BLaER1 treated with 17β-estradiol and CSF1 and Interleukin-3, amounts not matched to agents 10 nM and 100 nM (cell line): ENCODE measurements around the gene SLFN5.

ENCODE experiments used
- H3K27ac ChIP-seq, 11 experiments: shearing (Covaris generic); formaldehyde crosslinking; 2 replicates each; pipeline ENCODE4 v1.8.1; 2022
- H3K27me3 ChIP-seq, 11 experiments: shearing (Covaris generic); formaldehyde crosslinking; 2 replicates each; pipeline ENCODE4 v1.8.1; 2022
- H3K36me3 ChIP-seq, 11 experiments: shearing (Covaris generic); formaldehyde crosslinking; 2 replicates each; pipeline ENCODE4 v1.8.1; 2022
- H3K4me1 ChIP-seq, 10 experiments: shearing (Covaris generic); formaldehyde crosslinking; 2 replicates each; pipeline ENCODE4 v1.8.1; 2022
- H3K4me2 ChIP-seq, 11 experiments: shearing (Covaris generic); formaldehyde crosslinking; 2 replicates each; pipeline ENCODE4 v1.8.1; 2022
- H3K4me3 ChIP-seq, 10 experiments: shearing (Covaris generic); formaldehyde crosslinking; 2 replicates each; pipeline ENCODE4 v1.8.1; 2022
- H3K9ac ChIP-seq, 11 experiments: shearing (Covaris generic); formaldehyde crosslinking; 2 replicates each; pipeline ENCODE4 v1.8.1; 2022
- H3K9me3 ChIP-seq, 11 experiments: shearing (Covaris generic); formaldehyde crosslinking; replicated peaks in 1 of 11; 2 replicates each; pipeline ENCODE4 v1.8.1; 2022
- H4K20me1 ChIP-seq, 11 experiments: shearing (Covaris generic); formaldehyde crosslinking; 2 replicates each; pipeline ENCODE4 v1.8.1; 2022
- Cebpa-rat ChIP-seq, 11 experiments: shearing (Covaris generic); IDR thresholded peaks; 2 replicates each; pipeline ENCODE4 v1.8.1; 2022

The SLFN5 gene

DNA sequence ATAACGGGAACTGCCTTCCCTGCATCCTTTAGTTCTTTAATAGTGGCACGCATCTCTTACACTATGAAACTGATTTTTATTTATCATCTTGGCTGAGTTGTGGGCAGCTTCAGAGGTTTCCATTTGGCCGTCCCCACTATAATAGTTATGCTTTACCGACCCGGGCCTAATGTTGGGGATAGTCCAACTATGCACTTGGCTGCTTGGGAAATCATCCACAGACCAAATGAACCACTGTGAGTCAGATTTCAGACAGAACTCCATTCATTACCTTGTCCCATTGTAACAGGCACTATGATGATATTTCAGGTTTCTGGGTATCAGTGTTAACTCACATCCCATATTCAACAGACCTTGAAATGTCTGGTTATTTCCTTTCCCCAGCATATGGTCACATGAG lies 6.1 kb upstream of the SLFN5 start:
- Histone ChIP-seq H3K27ac (no peak overlapping the region), H3K9ac (no peak overlapping the region), H3K4me2 (peak overlapping the region; percentile 10 to 56 (median 35); a peak in 19 of 22 replicates), H3K36me3 (no peaks in the 10 kb centered on the region), H3K4me1 (peaks cover 18 to 40% (median 21%) of the 10 kb centered on the region in 10 experiments), H3K27me3 (peaks cover 0 to 50% (median 0%) of the 10 kb centered on the region in 11 experiments; a peak in 5 of 22 replicates), H3K9me3 (no peaks in the 10 kb centered on the region), H4K20me1 (no peaks in the 10 kb centered on the region; a peak in 1 of 22 replicates), H3K4me3 (no peak overlapping the region)
- TF ChIP-seq Cebpa-rat (IDR thresholded peaks at IDR 0.05), result no peak

DNA sequence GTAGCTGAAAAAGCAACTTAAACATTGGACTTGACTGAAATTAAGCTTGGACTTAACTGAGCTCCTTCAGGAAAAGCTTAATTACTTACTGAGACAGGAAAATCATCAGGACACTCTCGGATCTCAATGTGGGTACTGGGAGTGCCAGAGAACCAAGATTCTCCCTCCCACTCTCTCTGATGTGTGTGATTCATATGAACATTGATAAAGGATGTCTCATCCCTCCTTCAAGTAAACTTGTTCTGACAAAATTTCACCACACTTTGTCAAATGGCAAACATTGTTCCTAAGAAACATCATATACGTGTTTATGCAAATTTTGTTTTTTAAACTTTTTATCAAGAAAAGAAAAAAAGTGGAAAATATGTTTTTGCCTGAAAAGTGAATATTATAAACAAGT lies 4.1 kb upstream of the SLFN5 start:
- no peak for TF ChIP-seq Cebpa-rat (IDR thresholded peaks at IDR 0.05)
- no peak overlapping the region for H3K4me2 ChIP-seq
- H3K27me3 ChIP-seq, result peaks cover 0 to 61% (median 0%) of the 10 kb centered on the region in 11 experiments; a peak in 6 of 22 replicates
- H3K27ac ChIP-seq, result no peak overlapping the region
- no peaks in the 10 kb centered on the region for H3K9me3 ChIP-seq
- no peaks in the 10 kb centered on the region; a peak in 1 of 22 replicates for H4K20me1 ChIP-seq
- H3K4me3 ChIP-seq, result no peak overlapping the region
- no peak overlapping the region for H3K9ac ChIP-seq
- peaks cover 28 to 47% (median 34%) of the 10 kb centered on the region in 10 experiments for H3K4me1 ChIP-seq
- no peaks in the 10 kb centered on the region for H3K36me3 ChIP-seq

- no peak for TF ChIP-seq Cebpa-rat (IDR thresholded peaks at IDR 0.05)
- H3K27ac ChIP-seq, result no peak overlapping the region
Observed at GRCh38 chr17:35239823-35240222, 3.0 kb upstream of the SLFN5 start.

DNA sequence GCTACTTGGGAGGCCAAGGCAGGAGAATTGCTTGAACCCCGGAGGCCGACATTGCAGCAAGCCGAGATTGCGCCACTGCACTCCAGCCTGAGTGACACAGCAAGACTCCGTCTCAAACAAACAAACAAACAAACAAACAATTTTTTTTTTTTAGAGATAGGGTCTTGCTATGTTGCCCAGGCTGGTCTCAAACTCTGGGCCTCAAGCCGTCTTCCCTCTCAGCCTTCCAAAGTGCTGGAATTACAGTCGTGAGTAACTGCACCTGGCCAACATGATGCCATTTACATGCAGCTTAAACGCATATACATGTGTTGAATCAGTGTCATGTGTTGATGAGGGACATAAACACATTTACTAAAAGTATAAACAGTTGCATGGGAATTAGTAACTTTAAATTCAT lies 2.0 kb upstream of the SLFN5 start:
- peaks cover 46 to 64% (median 53%) of the 10 kb centered on the region in 10 experiments for H3K4me1 ChIP-seq
- H3K9ac ChIP-seq, result no peak overlapping the region
- no peaks in the 10 kb centered on the region for H3K9me3 ChIP-seq
- H3K4me2 ChIP-seq, result peak overlapping the region in 7 of 11 experiments; percentile 85 to 97 (median 96); a peak in 11 of 22 replicates
- H3K27me3 ChIP-seq, result peaks cover 0 to 58% (median 0%) of the 10 kb centered on the region in 11 experiments; a peak in 6 of 22 replicates
- H3K36me3 ChIP-seq, result no peaks in the 10 kb centered on the region; a peak in 1 of 22 replicates
- TF ChIP-seq Cebpa-rat (IDR thresholded peaks at IDR 0.05), result no peak
- no peak overlapping the region for H3K4me3 ChIP-seq
- no peak overlapping the region for H3K27ac ChIP-seq
- peaks cover 0 to 13% (median 0%) of the 10 kb centered on the region in 11 experiments; a peak in 6 of 22 replicates for H4K20me1 ChIP-seq

More at GRCh38 chr17:35239823-35240222, 3.0 kb upstream of the SLFN5 start:
- Histone ChIP-seq H3K4me2 (peak overlapping the region in 3 of 11 experiments; percentile 34 to 96 (median 94); a peak in 5 of 22 replicates), H4K20me1 (peaks cover 0 to 2% (median 0%) of the 10 kb centered on the region in 11 experiments; a peak in 4 of 22 replicates), H3K27me3 (peaks cover 0 to 62% (median 0%) of the 10 kb centered on the region in 11 experiments; a peak in 6 of 22 replicates), H3K4me1 (peaks cover 37 to 57% (median 44%) of the 10 kb centered on the region in 10 experiments), H3K9ac (no peak overlapping the region), H3K9me3 (no peaks in the 10 kb centered on the region), H3K36me3 (no peaks in the 10 kb centered on the region), H3K4me3 (no peak overlapping the region)

DNA sequence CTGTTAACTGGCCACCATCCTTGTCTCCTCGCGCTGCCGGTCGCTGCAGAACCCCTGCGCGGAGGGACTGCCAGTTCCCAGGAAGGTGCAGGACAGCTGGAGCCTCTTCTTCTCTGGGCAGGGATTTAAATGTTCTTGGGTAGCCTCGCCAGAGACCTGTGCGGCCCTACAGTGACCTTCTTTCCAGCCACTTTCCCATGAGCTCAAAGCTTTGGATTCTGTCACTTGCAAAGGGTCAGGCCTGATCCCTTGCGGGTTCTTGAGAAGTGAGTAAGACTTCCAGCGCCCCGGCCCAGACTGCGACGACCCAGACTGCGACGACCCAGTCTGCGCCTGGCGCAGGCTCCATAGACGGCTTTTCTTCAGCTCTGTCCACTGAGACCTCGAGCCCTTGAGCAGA lies 1.4 kb upstream of the SLFN5 start:
- Histone ChIP-seq H3K4me3 (peak overlapping the region; percentile 70 to 93 (median 78); a peak in 18 of 20 replicates), H4K20me1 (peaks cover 0 to 19% (median 0%) of the 10 kb centered on the region in 11 experiments; a peak in 7 of 22 replicates)

DNA sequence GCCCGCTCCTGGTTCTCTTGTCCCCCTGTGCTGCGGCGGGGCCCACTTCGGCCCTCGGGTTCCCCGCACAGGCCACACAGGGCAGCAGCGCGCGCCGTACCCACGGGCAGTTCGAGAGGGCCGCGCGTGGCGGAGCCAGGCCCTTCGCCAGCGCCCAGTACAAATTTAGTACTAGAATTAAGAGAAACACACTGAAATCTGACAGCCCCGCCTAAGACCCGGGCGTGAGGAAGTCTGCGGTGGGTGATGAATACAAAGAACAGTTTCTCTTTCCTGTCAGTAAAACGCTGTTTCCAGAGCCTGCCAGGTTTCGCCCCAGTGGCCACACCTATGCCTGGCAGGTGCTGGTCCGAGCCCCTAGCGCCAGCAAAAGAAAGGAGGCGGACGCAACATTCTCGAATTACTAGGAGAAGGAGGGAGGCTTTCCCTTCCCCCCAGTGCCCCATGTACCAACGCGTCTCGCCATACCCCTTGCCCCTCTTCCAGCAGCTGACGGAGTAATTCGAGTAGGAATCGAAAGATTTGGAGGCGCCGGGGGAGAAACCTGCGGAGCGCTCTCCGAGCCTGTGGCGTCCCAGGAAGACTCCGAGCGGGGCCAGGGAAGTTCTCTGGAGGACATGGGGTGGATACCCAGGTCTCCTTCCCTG lies 591 bp upstream of the SLFN5 start:
- Histone ChIP-seq H3K4me3 (peak overlapping the region; percentile 70 to 93 (median 78)), H3K27ac (peak overlapping the region; percentile 59 to 96 (median 83)), H3K4me1 (peaks cover 40 to 63% (median 46%) of the 10 kb centered on the region in 10 experiments), H3K4me2 (peak overlapping the region; percentile 85 to 98 (median 96)), H3K9ac (peak overlapping the region; percentile 69 to 96 (median 84)), H3K36me3 (peaks cover 0 to 12% (median under 1%) of the 10 kb centered on the region in 11 experiments; a peak in 7 of 22 replicates), H3K27me3 (peaks cover 0 to 64% (median 3%) of the 10 kb centered on the region in 11 experiments; a peak in 8 of 22 replicates), H4K20me1 (peaks cover 0 to 27% (median 0%) of the 10 kb centered on the region in 11 experiments; a peak in 8 of 22 replicates), H3K9me3 (no peaks in the 10 kb centered on the region)
- no peak for TF ChIP-seq Cebpa-rat (IDR thresholded peaks at IDR 0.05)

More for the DNA sequence above, 1.4 kb upstream of the SLFN5 start:
- H3K27ac ChIP-seq, result peak overlapping the region in 9 of 11 experiments; percentile 59 to 96 (median 83); a peak in 16 of 22 replicates
- H3K9ac ChIP-seq, result peak overlapping the region; percentile 69 to 96 (median 84); a peak in 16 of 22 replicates
- peaks cover 0 to 58% (median 0%) of the 10 kb centered on the region in 11 experiments; a peak in 6 of 22 replicates for H3K27me3 ChIP-seq
- H3K4me1 ChIP-seq, result peaks cover 46 to 64% (median 53%) of the 10 kb centered on the region in 10 experiments
- TF ChIP-seq Cebpa-rat (IDR thresholded peaks at IDR 0.05), result no peak
- H3K9me3 ChIP-seq, result no peaks in the 10 kb centered on the region
- peak overlapping the region; percentile 85 to 98 (median 96) for H3K4me2 ChIP-seq
- peaks cover 0 to 5% (median 0%) of the 10 kb centered on the region in 11 experiments; a peak in 1 of 22 replicates for H3K36me3 ChIP-seq

DNA sequence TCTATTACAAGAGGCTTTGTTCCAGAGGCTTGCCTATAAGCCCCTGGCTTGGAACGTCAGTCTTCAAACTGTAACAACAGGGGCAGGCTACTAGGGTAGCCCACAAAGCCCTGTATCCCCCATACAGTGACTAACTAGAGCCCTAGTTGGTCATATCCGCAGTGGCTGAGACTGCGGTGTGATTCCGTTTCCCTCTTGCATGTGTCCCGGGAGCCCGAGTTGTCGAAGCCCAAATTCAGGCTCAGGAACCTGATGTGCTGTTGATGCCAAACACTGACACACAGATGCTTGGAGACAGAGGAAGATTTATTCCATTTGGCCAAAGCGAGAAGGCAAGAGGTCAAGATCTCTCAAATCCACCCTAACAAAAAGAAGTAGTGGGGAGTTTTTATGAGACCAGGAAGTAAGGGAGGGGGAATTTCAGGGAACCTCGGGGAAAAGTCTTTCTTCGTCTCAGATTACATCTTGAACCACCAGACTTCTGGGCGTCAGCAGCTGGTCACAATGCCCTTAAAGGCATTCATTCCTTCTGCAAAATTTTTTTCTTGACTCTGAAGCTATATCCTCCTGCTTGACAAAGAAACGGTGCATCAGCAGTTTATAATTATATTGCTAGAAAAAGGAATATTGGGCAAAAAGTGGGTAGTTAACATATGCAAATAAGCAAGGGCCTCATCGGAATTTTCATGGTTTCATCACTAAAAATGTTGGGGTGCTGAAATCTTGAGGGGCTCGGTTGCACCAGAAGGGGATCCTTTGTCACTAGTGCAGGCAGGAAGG lies 879 bp downstream of the SLFN5 start:
- H3K27me3 ChIP-seq, result peaks cover 0 to 64% (median 3%) of the 10 kb centered on the region in 11 experiments; a peak in 11 of 22 replicates
- H3K36me3 ChIP-seq, result peaks cover 0 to 27% (median 6%) of the 10 kb centered on the region in 11 experiments; a peak in 8 of 22 replicates
- no peaks in the 10 kb centered on the region for H3K9me3 ChIP-seq
- peak overlapping the region; percentile 70 to 93 (median 78) for H3K4me3 ChIP-seq
- peak overlapping the region; percentile 85 to 98 (median 96) for H3K4me2 ChIP-seq
- TF ChIP-seq Cebpa-rat (IDR thresholded peaks at IDR 0.05), result no peak
- peaks cover 0 to 42% (median 0%) of the 10 kb centered on the region in 11 experiments; a peak in 8 of 22 replicates for H4K20me1 ChIP-seq
- H3K9ac ChIP-seq, result peak overlapping the region; percentile 69 to 96 (median 84)
- peaks cover 35 to 64% (median 40%) of the 10 kb centered on the region in 10 experiments for H3K4me1 ChIP-seq
- peak overlapping the region; percentile 59 to 96 (median 83) for H3K27ac ChIP-seq
